ENCODE measurements around the gene LMAN2.

Gene LMAN2, protein sequence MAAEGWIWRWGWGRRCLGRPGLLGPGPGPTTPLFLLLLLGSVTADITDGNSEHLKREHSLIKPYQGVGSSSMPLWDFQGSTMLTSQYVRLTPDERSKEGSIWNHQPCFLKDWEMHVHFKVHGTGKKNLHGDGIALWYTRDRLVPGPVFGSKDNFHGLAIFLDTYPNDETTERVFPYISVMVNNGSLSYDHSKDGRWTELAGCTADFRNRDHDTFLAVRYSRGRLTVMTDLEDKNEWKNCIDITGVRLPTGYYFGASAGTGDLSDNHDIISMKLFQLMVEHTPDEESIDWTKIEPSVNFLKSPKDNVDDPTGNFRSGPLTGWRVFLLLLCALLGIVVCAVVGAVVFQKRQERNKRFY

DNA sequence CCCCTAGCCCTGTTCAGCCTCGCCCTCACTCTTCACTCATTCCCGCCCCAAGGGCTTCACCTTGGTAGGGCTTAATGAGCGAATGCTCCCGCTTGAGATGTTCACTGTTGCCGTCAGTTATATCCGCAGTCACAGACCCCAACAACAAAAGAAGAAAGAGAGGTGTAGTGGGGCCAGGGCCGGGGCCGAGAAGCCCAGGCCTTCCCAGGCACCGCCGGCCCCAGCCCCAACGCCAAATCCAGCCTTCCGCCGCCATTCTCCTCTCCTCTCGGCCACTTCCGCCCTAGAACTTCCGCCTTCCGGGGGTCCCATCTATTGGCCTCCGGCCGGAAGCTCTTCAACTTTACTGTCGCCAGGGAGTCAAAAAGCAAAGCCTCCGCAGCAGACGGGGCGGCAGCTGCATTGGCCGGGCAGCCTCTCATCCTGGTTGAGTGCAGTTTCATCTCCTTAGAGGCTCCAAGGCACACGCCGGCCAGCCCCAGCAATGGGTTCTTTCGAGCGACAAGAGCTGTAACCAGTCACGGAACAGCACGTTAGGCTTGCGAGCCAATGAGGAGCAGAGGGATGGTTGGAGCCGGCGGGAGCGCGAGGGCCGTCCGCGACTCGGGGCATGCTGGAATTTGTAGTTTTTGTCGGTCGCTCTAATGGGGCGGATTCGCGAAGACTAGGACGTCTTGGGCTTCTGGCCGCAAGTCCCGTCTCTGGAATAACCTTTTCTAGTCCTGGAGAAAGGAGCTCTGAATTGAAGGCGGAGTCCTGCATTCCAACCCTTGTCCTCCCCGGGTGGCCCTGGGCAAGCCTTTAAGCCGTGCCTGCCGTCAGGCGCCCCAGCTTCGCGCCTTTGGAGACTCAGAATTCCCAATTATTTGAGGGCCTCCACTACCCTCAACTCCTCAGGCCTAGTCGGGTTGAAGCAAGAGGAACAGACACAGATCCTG, at the start of gene LMAN2:
TSS of gene LMAN2 (minus strand) at position 277 of the 938 bp plus-strand sequence. CDS start at position 256, 21 bp downstream.
- Histone ChIP-seq H3K9me3 (ENCODE audit: control insufficient read depth, insufficient read depth, low read depth, low read length) (no peaks in the 10 kb centered on the region), H3K4me1 (ENCODE audit: control insufficient read depth, insufficient read depth, low read length) (peaks cover 20% of the 10 kb centered on the region; the same call in 1 of the 2 replicates), H3K27ac (ENCODE audit: extremely low read depth, low read depth, low read length) (peak within 1 kb of the TSS; percentile 92), H3K4me3 (ENCODE audit: low read depth, low read length) (peak within 1 kb of the TSS; percentile 61), H3K36me3 (ENCODE audit: control insufficient read depth in 2 of 2, insufficient read depth in 1 of 2, low read length in 2 of 2) (peaks cover 0 to 20% of the 10 kb centered on the region in 2 experiments; a peak in 2 of 3 replicates)
- POLR2A ChIA-PET = interaction anchor here (0.6 to 3.0 kb wide), 12 partner anchors 9 to 146 kb away, joined by 4 to 26 read pairs (median 8); partner anchors contain the start of genes GRK6, MXD3 and PDLIM7
- CTCF ChIA-PET = interaction anchor here (0.6 to 3.2 kb wide), 12 partner anchors 9 to 1179 kb away, joined by 3 to 26 read pairs (median 4); no protein-coding TSS in a partner anchor
- no peak for TF ChIP-seq GFI1B (tag by site-specific recombination; IDR thresholded peaks at IDR 0.05)
- no peak for TF ChIP-seq ZNF133 (tag by site-specific recombination; IDR thresholded peaks at IDR 0.05)
- no peak for TF ChIP-seq ZNF707 (tag by site-specific recombination; IDR thresholded peaks at IDR 0.05)
- TF ChIP-seq ZNF596 (tag by site-specific recombination; IDR thresholded peaks at IDR 0.05) = no peak
- 0 out of 2 replicates have a peak, but pooled peaks have one; percentile 14 for TF ChIP-seq FEZF1 (tag by site-specific recombination; IDR thresholded peaks at IDR 0.05)
- no peak for TF ChIP-seq ZNF658 (tag by site-specific recombination; IDR thresholded peaks at IDR 0.05)
- 0 out of 2 replicates have a peak, but pooled peaks have one; percentile 28 for TF ChIP-seq ZSCAN23 (tag by site-specific recombination; IDR thresholded peaks at IDR 0.05)
- TF ChIP-seq GLI2 (tag by site-specific recombination; IDR thresholded peaks at IDR 0.05; ENCODE audit: borderline replicate concordance, low read depth) = no peak
- TF ChIP-seq ZNF157 (tag by site-specific recombination; IDR thresholded peaks at IDR 0.05) = no peak
- no peak for TF ChIP-seq ZNF560 (tag by site-specific recombination; IDR thresholded peaks at IDR 0.05; ENCODE audit: borderline replicate concordance)
- no peak for TF ChIP-seq ZNF837 (tag by site-specific recombination; IDR thresholded peaks at IDR 0.05)
- TF ChIP-seq PRDM1 (tag by site-specific recombination; IDR thresholded peaks at IDR 0.05) = no peak
- TF ChIP-seq, protein P1, sequence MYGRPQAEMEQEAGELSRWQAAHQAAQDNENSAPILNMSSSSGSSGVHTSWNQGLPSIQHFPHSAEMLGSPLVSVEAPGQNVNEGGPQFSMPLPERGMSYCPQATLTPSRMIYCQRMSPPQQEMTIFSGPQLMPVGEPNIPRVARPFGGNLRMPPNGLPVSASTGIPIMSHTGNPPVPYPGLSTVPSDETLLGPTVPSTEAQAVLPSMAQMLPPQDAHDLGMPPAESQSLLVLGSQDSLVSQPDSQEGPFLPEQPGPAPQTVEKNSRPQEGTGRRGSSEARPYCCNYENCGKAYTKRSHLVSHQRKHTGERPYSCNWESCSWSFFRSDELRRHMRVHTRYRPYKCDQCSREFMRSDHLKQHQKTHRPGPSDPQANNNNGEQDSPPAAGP (tag by site-specific recombination; IDR thresholded peaks at IDR 0.05) = peak; percentile 60
- TF ChIP-seq KLF8 (tag by site-specific recombination; IDR thresholded peaks at IDR 0.05) = peak; percentile 94
- 0 out of 2 replicates have a peak, but pooled peaks have one; percentile 20 for TF ChIP-seq GLIS1 (tag by site-specific recombination; IDR thresholded peaks at IDR 0.05)
- no peak for TF ChIP-seq OVOL3 (tag by site-specific recombination; IDR thresholded peaks at IDR 0.05)
- TF ChIP-seq, protein P2, sequence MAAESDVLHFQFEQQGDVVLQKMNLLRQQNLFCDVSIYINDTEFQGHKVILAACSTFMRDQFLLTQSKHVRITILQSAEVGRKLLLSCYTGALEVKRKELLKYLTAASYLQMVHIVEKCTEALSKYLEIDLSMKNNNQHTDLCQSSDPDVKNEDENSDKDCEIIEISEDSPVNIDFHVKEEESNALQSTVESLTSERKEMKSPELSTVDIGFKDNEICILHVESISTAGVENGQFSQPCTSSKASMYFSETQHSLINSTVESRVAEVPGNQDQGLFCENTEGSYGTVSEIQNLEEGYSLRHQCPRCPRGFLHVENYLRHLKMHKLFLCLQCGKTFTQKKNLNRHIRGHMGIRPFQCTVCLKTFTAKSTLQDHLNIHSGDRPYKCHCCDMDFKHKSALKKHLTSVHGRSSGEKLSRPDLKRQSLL (tag by site-specific recombination; IDR thresholded peaks at IDR 0.05) = peak; percentile 30; the same call in 1 of the 2 replicates
- peak; percentile 95 for TF ChIP-seq ZNF76 (tag by site-specific recombination; IDR thresholded peaks at IDR 0.05; ENCODE audit: borderline replicate concordance, low read depth)
- TF ChIP-seq ZFP69B (tag by site-specific recombination; IDR thresholded peaks at IDR 0.05) = peak; percentile 66
- TF ChIP-seq, protein P3, sequence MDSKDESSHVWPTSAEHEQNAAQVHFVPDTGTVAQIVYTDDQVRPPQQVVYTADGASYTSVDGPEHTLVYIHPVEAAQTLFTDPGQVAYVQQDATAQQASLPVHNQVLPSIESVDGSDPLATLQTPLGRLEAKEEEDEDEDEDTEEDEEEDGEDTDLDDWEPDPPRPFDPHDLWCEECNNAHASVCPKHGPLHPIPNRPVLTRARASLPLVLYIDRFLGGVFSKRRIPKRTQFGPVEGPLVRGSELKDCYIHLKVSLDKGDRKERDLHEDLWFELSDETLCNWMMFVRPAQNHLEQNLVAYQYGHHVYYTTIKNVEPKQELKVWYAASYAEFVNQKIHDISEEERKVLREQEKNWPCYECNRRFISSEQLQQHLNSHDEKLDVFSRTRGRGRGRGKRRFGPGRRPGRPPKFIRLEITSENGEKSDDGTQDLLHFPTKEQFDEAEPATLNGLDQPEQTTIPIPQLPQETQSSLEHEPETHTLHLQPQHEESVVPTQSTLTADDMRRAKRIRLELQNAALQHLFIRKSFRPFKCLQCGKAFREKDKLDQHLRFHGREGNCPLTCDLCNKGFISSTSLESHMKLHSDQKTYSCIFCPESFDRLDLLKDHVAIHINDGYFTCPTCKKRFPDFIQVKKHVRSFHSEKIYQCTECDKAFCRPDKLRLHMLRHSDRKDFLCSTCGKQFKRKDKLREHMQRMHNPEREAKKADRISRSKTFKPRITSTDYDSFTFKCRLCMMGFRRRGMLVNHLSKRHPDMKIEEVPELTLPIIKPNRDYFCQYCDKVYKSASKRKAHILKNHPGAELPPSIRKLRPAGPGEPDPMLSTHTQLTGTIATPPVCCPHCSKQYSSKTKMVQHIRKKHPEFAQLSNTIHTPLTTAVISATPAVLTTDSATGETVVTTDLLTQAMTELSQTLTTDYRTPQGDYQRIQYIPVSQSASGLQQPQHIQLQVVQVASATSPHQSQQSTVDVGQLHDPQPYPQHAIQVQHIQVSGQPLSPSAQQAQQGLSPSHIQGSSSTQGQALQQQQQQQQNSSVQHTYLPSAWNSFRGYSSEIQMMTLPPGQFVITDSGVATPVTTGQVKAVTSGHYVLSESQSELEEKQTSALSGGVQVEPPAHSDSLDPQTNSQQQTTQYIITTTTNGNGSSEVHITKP (tag by site-specific recombination; IDR thresholded peaks at IDR 0.05) = peak; percentile 85
- no peak; the same call in 1 of the 2 replicates for TF ChIP-seq KLF1 (tag by site-specific recombination; IDR thresholded peaks at IDR 0.05)
- TF ChIP-seq, protein P4, sequence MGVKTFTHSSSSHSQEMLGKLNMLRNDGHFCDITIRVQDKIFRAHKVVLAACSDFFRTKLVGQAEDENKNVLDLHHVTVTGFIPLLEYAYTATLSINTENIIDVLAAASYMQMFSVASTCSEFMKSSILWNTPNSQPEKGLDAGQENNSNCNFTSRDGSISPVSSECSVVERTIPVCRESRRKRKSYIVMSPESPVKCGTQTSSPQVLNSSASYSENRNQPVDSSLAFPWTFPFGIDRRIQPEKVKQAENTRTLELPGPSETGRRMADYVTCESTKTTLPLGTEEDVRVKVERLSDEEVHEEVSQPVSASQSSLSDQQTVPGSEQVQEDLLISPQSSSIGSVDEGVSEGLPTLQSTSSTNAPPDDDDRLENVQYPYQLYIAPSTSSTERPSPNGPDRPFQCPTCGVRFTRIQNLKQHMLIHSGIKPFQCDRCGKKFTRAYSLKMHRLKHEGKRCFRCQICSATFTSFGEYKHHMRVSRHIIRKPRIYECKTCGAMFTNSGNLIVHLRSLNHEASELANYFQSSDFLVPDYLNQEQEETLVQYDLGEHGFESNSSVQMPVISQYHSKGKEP (tag by site-specific recombination; IDR thresholded peaks at IDR 0.05) = peak; percentile 49; the same call in 1 of the 2 replicates
- TF ChIP-seq, protein P5, sequence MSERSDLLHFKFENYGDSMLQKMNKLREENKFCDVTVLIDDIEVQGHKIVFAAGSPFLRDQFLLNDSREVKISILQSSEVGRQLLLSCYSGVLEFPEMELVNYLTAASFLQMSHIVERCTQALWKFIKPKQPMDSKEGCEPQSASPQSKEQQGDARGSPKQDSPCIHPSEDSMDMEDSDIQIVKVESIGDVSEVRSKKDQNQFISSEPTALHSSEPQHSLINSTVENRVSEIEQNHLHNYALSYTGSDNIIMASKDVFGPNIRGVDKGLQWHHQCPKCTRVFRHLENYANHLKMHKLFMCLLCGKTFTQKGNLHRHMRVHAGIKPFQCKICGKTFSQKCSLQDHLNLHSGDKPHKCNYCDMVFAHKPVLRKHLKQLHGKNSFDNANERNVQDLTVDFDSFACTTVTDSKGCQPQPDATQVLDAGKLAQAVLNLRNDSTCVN (tag by site-specific recombination; optimal IDR thresholded peaks at IDR 0.05) = peak; percentile 87
- peak; percentile 78 for TF ChIP-seq KLF16 (tag by site-specific recombination; IDR thresholded peaks at IDR 0.05)
- TF ChIP-seq ZNF629 (tag by site-specific recombination; IDR thresholded peaks at IDR 0.05) = peak; percentile 87
- TF ChIP-seq ZBTB17 (tag by site-specific recombination; IDR thresholded peaks at IDR 0.05) = peak; percentile 95
